ENCODE data around the gene USP47. TPM values are rescaled to one million over a fixed set of nuclear protein-coding genes. Genes with fewer than 3 reads are reported as not detected.

Gene USP47
- total RNA-seq, 1 donor from 2014 or later = 53.7 TPM

- no peak for TF ChIP-seq CTCF (IDR thresholded peaks at IDR 0.05; ENCODE audit: borderline replicate concordance)
- no peak for DNase-seq
- Histone ChIP-seq H3K4me1 (peaks cover 65% of the 10 kb centered on the region), H3K27ac (replicated peaks) (peak overlapping the region; percentile 86), H3K4me3 (peak overlapping the region; percentile 7), H3K36me3 (peaks cover 21% of the 10 kb centered on the region), H3K27me3 (ENCODE audit: low read depth) (peaks cover 18% of the 10 kb centered on the region), H3K9me3 (replicated peaks) (no peaks in the 10 kb centered on the region)
- intact Hi-C loops (cut with micrococcal nuclease) = no loop called here
These were observed 163.3 kb downstream of the USP47 start for GRCh38 chr11:12005061-12005460.

GRCh38 chr11:12005476-12005875, 163.7 kb downstream of the USP47 start:
- Histone ChIP-seq H3K27ac (replicated peaks) (peak overlapping the region; percentile 86), H3K4me1 (peaks cover 65% of the 10 kb centered on the region), H3K36me3 (peaks cover 17% of the 10 kb centered on the region), H3K4me3 (peak overlapping the region; percentile 7), H3K27me3 (ENCODE audit: low read depth) (peaks cover 18% of the 10 kb centered on the region), H3K9me3 (replicated peaks) (no peaks in the 10 kb centered on the region)
- intact Hi-C loops (cut with micrococcal nuclease) = no loop called here
- TF ChIP-seq CTCF (IDR thresholded peaks at IDR 0.05; ENCODE audit: borderline replicate concordance) = no peak
- DNase-seq = no peak

GRCh38 chr11:12006552-12007229, 164.9 kb downstream of the USP47 start:
- H3K36me3 ChIP-seq = peaks cover 5% of the 10 kb centered on the region
- no peaks in the 10 kb centered on the region for H3K9me3 ChIP-seq (replicated peaks)
- H3K27me3 ChIP-seq (ENCODE audit: low read depth) = peaks cover 18% of the 10 kb centered on the region
- intact Hi-C loops (cut with micrococcal nuclease) = no loop called here
- peaks cover 65% of the 10 kb centered on the region for H3K4me1 ChIP-seq
- no peak for TF ChIP-seq CTCF (IDR thresholded peaks at IDR 0.05; ENCODE audit: borderline replicate concordance)
- peak overlapping the region; percentile 82 for H3K4me3 ChIP-seq
- DNase-seq = no peak
- peak overlapping the region; percentile 86 for H3K27ac ChIP-seq (replicated peaks)

GRCh38 chr11:12007230-12007593, 165.4 kb downstream of the USP47 start:
- no peak for TF ChIP-seq CTCF (IDR thresholded peaks at IDR 0.05; ENCODE audit: borderline replicate concordance)
- Histone ChIP-seq H3K4me3 (peak overlapping the region; percentile 82), H3K27me3 (ENCODE audit: low read depth) (peaks cover 18% of the 10 kb centered on the region), H3K9me3 (replicated peaks) (no peaks in the 10 kb centered on the region), H3K27ac (replicated peaks) (peak overlapping the region; percentile 86), H3K36me3 (no peaks in the 10 kb centered on the region), H3K4me1 (peaks cover 65% of the 10 kb centered on the region)
- no peak for DNase-seq
- intact Hi-C loops (cut with micrococcal nuclease) = no loop called here

- H3K27me3 ChIP-seq (ENCODE audit: low read depth) = peaks cover 18% of the 10 kb centered on the region
- intact Hi-C loops (cut with micrococcal nuclease) = no loop called here
- no peak for DNase-seq
- no peaks in the 10 kb centered on the region for H3K9me3 ChIP-seq (replicated peaks)
- no peaks in the 10 kb centered on the region for H3K36me3 ChIP-seq
- H3K4me3 ChIP-seq = peak within 1 kb of the TSS; percentile 82
- no peak for TF ChIP-seq CTCF (IDR thresholded peaks at IDR 0.05; ENCODE audit: borderline replicate concordance)
- H3K4me1 ChIP-seq = peaks cover 65% of the 10 kb centered on the region
- H3K27ac ChIP-seq (replicated peaks) = peak within 1 kb of the TSS; percentile 86
These were observed 166.3 kb downstream of the USP47 start, which contains the start of gene DKK3 for GRCh38 chr11:12007769-12008737. DKK3 (minus strand) TSS chr11:12008626; CDS start chr11:12008582, 44 bp downstream.

Other genes starting within 250 kb of the USP47 start
- 24.4 TPM for gene GALNT18, start 220.0 kb upstream of the USP47 start, total RNA-seq
- 769 TPM for gene DKK3, start 166.7 kb downstream of the USP47 start, total RNA-seq